H1 (cell line): ENCODE results near the gene MDC1. TPM values are rescaled to one million over a fixed set of nuclear protein-coding genes. Genes with fewer than 3 reads are reported as not detected.

ENCODE experiments used
- CTCF ChIA-PET: fragments of 300-600 bp; sonication (Branson Sonifier 250); formaldehyde crosslinking; loops from one replicate; lab custom pipeline; 2021; ENCODE audit not compliant: partially characterized antibody; lab: Charles Lee
- POLR2A ChIA-PET: fragments of 300-600 bp; sonication (Branson Sonifier 250); formaldehyde crosslinking; loops from one replicate; lab custom pipeline; 2021; ENCODE audit warnings: inconsistent platforms; ENCODE audit not compliant: partially characterized antibody; lab: Charles Lee
- DNase-seq, 2 experiments: peaks; one replicate each; pipeline versions ENCODE4 v3.0.0 to v3.0.0-alpha.2; 2010 to 2022; ENCODE audit warnings: low spot score in 2 of 2, low read depth in 1 of 2, mixed read lengths in 1 of 2
- FAIRE-seq: peaks from 2 replicates; lab custom pipeline; 2011; peaks lifted over from hg19 to GRCh38; lab: Jason Lieb, UNC
- H2AFZ ChIP-seq: 2 replicates; pipeline ENCODE4 v1.8.1; 2012; ENCODE audit warnings: low read length, inconsistent platforms
- H2AK5ac ChIP-seq: 2 replicates; pipeline ENCODE4 v1.6.1; 2013; ENCODE audit warnings: low read depth, low read length
- H2BK120ac ChIP-seq: replicated peaks from 2 replicates; pipeline ENCODE3; 2013; ENCODE audit warnings: low read depth, low read length, inconsistent platforms
- H2BK12ac ChIP-seq: 2 replicates; pipeline ENCODE4 v1.6.1; 2013; ENCODE audit warnings: low read depth, low read length
- H2BK15ac ChIP-seq: 2 replicates; pipeline ENCODE4 v1.6.1; 2013; ENCODE audit warnings: low read length
- H2BK20ac ChIP-seq: 2 replicates; pipeline ENCODE4 v1.6.1; 2013; ENCODE audit warnings: low read length
- H2BK5ac ChIP-seq: 2 replicates; pipeline ENCODE4 v1.6.1; 2013; ENCODE audit warnings: low read depth, low read length
- H3K14ac ChIP-seq: 2 replicates; pipeline ENCODE4 v1.6.1; 2013; ENCODE audit warnings: inconsistent platforms; ENCODE audit not compliant: insufficient read length
- H3K18ac ChIP-seq: 2 replicates; pipeline ENCODE4 v1.6.1; 2013; ENCODE audit warnings: low read length; ENCODE audit errors: extremely low read depth
- H3K23ac ChIP-seq: 2 replicates; pipeline ENCODE4 v1.6.1; 2013; ENCODE audit warnings: inconsistent platforms; ENCODE audit not compliant: insufficient read length
- H3K23me2 ChIP-seq: 2 replicates; pipeline ENCODE4 v1.6.1; 2013; ENCODE audit warnings: low read depth, low read length
- H3K27ac ChIP-seq: 2 replicates; pipeline ENCODE4 v1.6.1; 2011; ENCODE audit warnings: low read depth, low read length, inconsistent platforms
- H3K27me3 ChIP-seq, 4 experiments: replicated peaks in 1 of 4; 1 replicate in 1 of 4; 2 replicates in 3 of 4; pipeline versions ENCODE4 v1.6.1 to v1.8.1; 2011 to 2013; ENCODE audit warnings: low read length in 3 of 4, mild to moderate bottlenecking in 3 of 4, inconsistent platforms in 2 of 4, mixed read lengths in 2 of 4, moderate library complexity in 1 of 4; ENCODE audit not compliant: control insufficient read depth in 3 of 4, insufficient read depth in 3 of 4; ENCODE audit errors: extremely low read depth in 1 of 4
- H3K36me3 ChIP-seq, 4 experiments: 2 replicates each; pipeline versions ENCODE4 v1.6.1 to v1.8.1; 2011 to 2013; ENCODE audit warnings: mild to moderate bottlenecking in 4 of 4, low read length in 3 of 4, moderate library complexity in 2 of 4, control low read depth in 1 of 4, inconsistent platforms in 1 of 4; ENCODE audit not compliant: insufficient read depth in 4 of 4, control insufficient read depth in 2 of 4
- H3K4ac ChIP-seq: replicated peaks from 2 replicates; pipeline ENCODE3; 2013; ENCODE audit warnings: low read length, low read depth, mixed read lengths, inconsistent platforms; ENCODE audit not compliant: insufficient read length
- H3K4me1 ChIP-seq, 4 experiments: replicated peaks in 1 of 4; 1 replicate in 1 of 4; 2 replicates in 3 of 4; pipeline versions ENCODE4 v1.6.1 to v1.8.1; 2011 to 2013; ENCODE audit warnings: low read length in 3 of 4, inconsistent platforms in 2 of 4, mixed read lengths in 1 of 4; ENCODE audit not compliant: insufficient read depth in 4 of 4, control insufficient read depth in 3 of 4
- H3K4me2 ChIP-seq, 2 experiments: 2 replicates each; pipeline versions ENCODE4 v1.6.1 to v1.8.1; 2011 to 2013; ENCODE audit warnings: low read depth in 2 of 2, low read length in 2 of 2, control low read depth in 1 of 2, inconsistent platforms in 1 of 2, mild to moderate bottlenecking in 1 of 2; ENCODE audit not compliant: insufficient read depth in 1 of 2
- H3K4me3 ChIP-seq, 4 experiments: fragments of 200-600, 300-600 bp in 1 of 4; sonication (generic), shearing (Covaris generic), sonication (Bioruptor Twin) in 1 of 4; 2 replicates each; pipeline versions ENCODE4 v1.5.1 to v1.8.1; 2011 to 2016; ENCODE audit warnings: low read length in 4 of 4, low read depth in 3 of 4, control low read depth in 2 of 4, inconsistent platforms in 2 of 4, mild to moderate bottlenecking in 2 of 4, mixed read lengths in 1 of 4, moderate library complexity in 1 of 4; ENCODE audit not compliant: insufficient read depth in 2 of 4; ENCODE audit errors: extremely low read depth in 1 of 4
- H3K56ac ChIP-seq: replicated peaks from 2 replicates; pipeline ENCODE3; 2013; ENCODE audit warnings: low read depth, mild to moderate bottlenecking, mixed read lengths, low read length, inconsistent platforms; ENCODE audit not compliant: insufficient read length
- H3K79me1 ChIP-seq: 2 replicates; pipeline ENCODE4 v1.6.1; 2013; ENCODE audit warnings: low read depth, low read length, control low read depth
- H3K79me2 ChIP-seq, 2 experiments: 2 replicates each; pipeline versions ENCODE4 v1.6.1 to v1.8.1; 2012 to 2013; ENCODE audit warnings: low read length in 2 of 2, mild to moderate bottlenecking in 2 of 2, inconsistent platforms in 1 of 2; ENCODE audit not compliant: insufficient read depth in 2 of 2, control insufficient read depth in 1 of 2
- H3K9ac ChIP-seq, 4 experiments: replicated peaks in 1 of 4; 1 replicate in 1 of 4; 2 replicates in 3 of 4; pipeline versions ENCODE4 v1.6.1 to v1.8.1; 2011 to 2013; ENCODE audit warnings: low read depth in 3 of 4, low read length in 3 of 4, control low read depth in 2 of 4, mild to moderate bottlenecking in 2 of 4, moderate library complexity in 2 of 4, inconsistent platforms in 1 of 4; ENCODE audit errors: extremely low read depth in 1 of 4
- H3K9me3 ChIP-seq, 2 experiments: 2 replicates each; pipeline versions ENCODE4 v1.6.1 to v1.8.1; 2012 to 2013; ENCODE audit warnings: mild to moderate bottlenecking in 2 of 2, moderate library complexity in 2 of 2, control low read depth in 1 of 2, inconsistent platforms in 1 of 2, low read depth in 1 of 2, low read length in 1 of 2, mixed read lengths in 1 of 2; ENCODE audit not compliant: insufficient read depth in 2 of 2
- H4K20me1 ChIP-seq, 2 experiments: replicated peaks in 1 of 2; 2 replicates each; pipeline versions ENCODE3 to v1.8.1; 2011 to 2013; ENCODE audit warnings: inconsistent platforms in 2 of 2, low read length in 2 of 2, mild to moderate bottlenecking in 1 of 2; ENCODE audit not compliant: insufficient read depth in 2 of 2, control insufficient read depth in 1 of 2
- H4K5ac ChIP-seq: 2 replicates; pipeline ENCODE4 v1.6.1; 2013; ENCODE audit warnings: low read length, low read depth, mixed read lengths, inconsistent platforms; ENCODE audit not compliant: insufficient read length
- H4K8ac ChIP-seq: 2 replicates; pipeline ENCODE4 v1.8.0; 2013; ENCODE audit warnings: mild to moderate bottlenecking, moderate library complexity, low read length, inconsistent platforms; ENCODE audit not compliant: insufficient read depth; ENCODE audit errors: extremely low read depth
- H4K91ac ChIP-seq: replicated peaks from 2 replicates; pipeline ENCODE3; 2013; ENCODE audit warnings: low read length, mixed read lengths, inconsistent platforms; ENCODE audit not compliant: insufficient read length
- BCL11A ChIP-seq, 2 experiments: IDR thresholded peaks; one replicate each; pipeline ENCODE4 v1.6.1; 2011; ENCODE audit warnings: low read depth in 2 of 2, low read length in 2 of 2, mild to moderate bottlenecking in 2 of 2
- CTBP2 ChIP-seq: IDR thresholded peaks from 2 replicates; pipeline ENCODE4 v1.7.0; 2011; ENCODE audit warnings: borderline replicate concordance, mild to moderate bottlenecking, moderate library complexity, mixed read lengths, low read length; ENCODE audit not compliant: insufficient read depth, insufficient read length
- GTF2F1 ChIP-seq: IDR thresholded peaks from 2 replicates; pipeline ENCODE4 v1.6.1; 2012; ENCODE audit warnings: low read depth, low read length, improper control_type of control experiment, borderline replicate concordance
- KDM5A ChIP-seq: fragments of 200-600 bp; IDR thresholded peaks from 2 replicates; pipeline ENCODE4 v1.7.1; 2012; ENCODE audit warnings: mild to moderate bottlenecking, low read length, inconsistent platforms, mixed read lengths
- NANOG ChIP-seq: IDR thresholded peaks from 2 replicates; pipeline ENCODE4 v1.6.1; 2011; ENCODE audit warnings: low read length, low read depth, mild to moderate bottlenecking, inconsistent platforms; ENCODE audit not compliant: insufficient read depth, poor library complexity, severe bottlenecking
- SAP30 ChIP-seq: fragments of 300-600 bp; sonication (generic); IDR thresholded peaks from 2 replicates; pipeline ENCODE4 v1.7.1; 2012; ENCODE audit warnings: low read length, moderate library complexity, mild to moderate bottlenecking, inconsistent platforms; ENCODE audit not compliant: insufficient read depth, insufficient replicate concordance
- TCF12 ChIP-seq: IDR thresholded peaks from 2 replicates; pipeline ENCODE4 v1.6.1; 2011; ENCODE audit warnings: low read depth, mild to moderate bottlenecking, low read length
- WGBS, 2 experiments: shearing (Covaris generic) in 1 of 2; methylation state at CpG; one replicate each; pipeline versions ENCODE4 v1.1.6 to v1.1.7; 2013 to 2015; ENCODE audit warnings: low lambda C conversion rate in 2 of 2, mixed read lengths in 2 of 2, inconsistent platforms in 1 of 2, low coverage in 1 of 2, missing lambda C conversion rate in 1 of 2; ENCODE audit not compliant: insufficient replicate concordance in 2 of 2, insufficient coverage in 1 of 2, insufficient read length in 1 of 2; ENCODE audit errors: extremely low coverage in 1 of 2, missing lambda C conversion rate in 1 of 2; 5-methylcytosine and 5-hydroxymethylcytosine counted together
- polyA plus RNA-seq, 7 experiments: library from polyadenylated mRNA; depleted of rRNA in 3 of 7; stranded (reverse) in 5 of 7; unstranded in 2 of 7; fragments of >200 nt in 5 of 7; fragments of 200-250 nt in 2 of 7; gene quantifications; 1 replicate in 5 of 7; 2 replicates in 1 of 7; 4 replicates in 1 of 7; pipeline versions ENCODE4 v1.2.1 to v1.2.3, GENCODE V29; 2011 to 2013; ENCODE audit warnings: missing spikeins in 2 of 7, mixed read lengths in 2 of 7
- total RNA-seq: library from RNA; stranded (reverse); fragmentation: NEBNext Ultra II Directional; extraction: Animal tissue kit (Norgen Biotek cat#: 25700); gene quantifications from 2 replicates; pipeline ENCODE4 v1.2.1, GENCODE V29; 2021
- TF ChIP-seq, protein P1 (sequence below): IDR thresholded peaks from 2 replicates; pipeline ENCODE4 v1.6.1; 2011; ENCODE audit warnings: low read depth, mild to moderate bottlenecking, low read length; ENCODE audit not compliant: insufficient read depth
- TF ChIP-seq, protein P2 (sequence below): IDR thresholded peaks from 2 replicates; pipeline ENCODE4 v1.6.1; 2012; ENCODE audit warnings: inconsistent platforms

Gene MDC1
- total and polyA plus RNA-seq, 2 of the 8 experiments (the other 6 are each of a cell fraction or from before 2014, with no cell fraction given): 29.9 to 81.1 TPM

DNA sequence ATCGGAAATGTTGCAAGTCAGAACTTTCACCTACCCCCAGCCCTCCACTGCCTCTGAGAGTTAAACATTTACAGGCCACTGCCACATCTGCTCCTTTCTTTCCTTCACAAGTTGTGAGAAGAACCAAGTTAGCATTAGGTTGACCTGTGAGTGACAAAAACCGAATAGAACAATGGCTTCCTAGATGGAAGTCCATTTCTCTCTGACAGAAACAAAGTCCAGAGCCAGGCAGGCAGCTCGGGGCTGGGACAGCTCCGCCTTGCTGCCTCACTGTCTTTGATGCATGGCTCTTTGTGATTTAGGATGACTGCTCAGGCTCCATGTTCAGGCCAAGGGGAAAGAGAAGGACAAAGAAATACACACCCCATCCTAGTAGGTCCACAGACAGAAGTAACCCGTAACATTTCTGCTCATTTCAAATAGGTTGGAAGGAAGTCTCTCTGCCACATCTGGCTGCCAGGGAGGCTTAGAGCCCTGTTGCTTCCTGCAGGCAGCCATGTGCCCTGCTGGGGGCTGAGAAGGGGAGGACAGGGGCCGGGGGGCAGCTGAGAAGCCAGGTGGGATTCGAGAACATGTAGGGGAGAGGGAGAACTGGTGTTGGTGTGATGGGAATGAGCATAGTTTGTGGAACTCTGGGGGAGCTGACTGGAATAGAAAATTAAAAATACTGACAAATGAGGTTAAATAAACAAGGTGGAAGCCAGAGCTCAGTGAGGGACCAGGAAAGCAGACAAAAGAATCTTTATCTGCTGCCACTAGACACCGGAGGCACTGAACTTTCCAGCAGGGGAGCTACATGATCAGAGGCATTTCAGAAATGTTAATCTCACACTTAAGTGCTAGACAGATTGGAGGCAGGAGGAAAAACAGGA lies 46.8 kb upstream of the MDC1 start:
- Histone ChIP-seq H3K36me3 (no peaks in the 10 kb centered on the region), H3K56ac (no peak overlapping the region), H3K79me1 (no peaks in the 10 kb centered on the region), H3K23me2 (no peaks in the 10 kb centered on the region), H4K8ac (no peak overlapping the region; the same call in 1 of the 2 replicates), H2AFZ (peak overlapping the region; percentile 86; the same call in 1 of the 2 replicates), H2AK5ac (no peak overlapping the region), H2BK5ac (peak overlapping the region; percentile 76), H3K23ac (no peak overlapping the region), H3K14ac (no peak overlapping the region), H4K5ac (no peak overlapping the region), H2BK12ac (peak overlapping the region; percentile 29), H2BK15ac (no peak overlapping the region), H3K4me1 (peaks cover 5 to 8% (median 7%) of the 10 kb centered on the region in 4 experiments), H2BK20ac (0 out of 2 replicates have a peak overlapping the region, but pooled peaks have one; percentile 53), H4K91ac (peak overlapping the region; percentile 30), H3K4me3 (0 out of 8 replicates have a peak overlapping the region, but pooled peaks of 1 of the 4 experiments have one; percentile 22), H3K4ac (no peak overlapping the region), H3K27ac (peak overlapping the region; percentile 17; the same call in 1 of the 2 replicates), H3K18ac (no peak overlapping the region; the same call in 1 of the 2 replicates), H3K4me2 (peak overlapping the region in 1 of 2 experiments; percentile 50; a peak in 3 of 4 replicates), H2BK120ac (peak overlapping the region; percentile 7), H4K20me1 (no peaks in the 10 kb centered on the region), H3K9ac (peak overlapping the region in 1 of 4 experiments; percentile 4; a peak in 2 of 7 replicates), H3K27me3 (no peaks in the 10 kb centered on the region), H3K79me2 (no peaks in the 10 kb centered on the region), H3K9me3 (no peaks in the 10 kb centered on the region; a peak in 1 of 4 replicates)
- POLR2A ChIA-PET: interaction anchor here (0.5 to 1.5 kb wide), 6 partner anchors 13 to 122 kb away, joined by 3 to 4 read pairs (median 4); partner anchors contain the start of gene IER3
- DNase-seq: no peak
- no peak for FAIRE-seq
- WGBS, 2 experiments: 77% methylated on average over 8 of the region's 8 CpGs; no CpG with 5 or more reads in 1 of the 2 experiments
- CTCF ChIA-PET: interaction anchor here (0.6 kb wide), 1 partner anchor 33 kb away, joined by 3 read pairs; no protein-coding TSS in a partner anchor
- TF ChIP-seq BCL11A (IDR thresholded peaks at IDR 0.05; ENCODE audit: low read depth in 2 of 2, low read length in 2 of 2) (no peak), TCF12 (no peak), NANOG (no peak), KDM5A (no peak), SAP30 (no peak), CTBP2 (no peak), GTF2F1 (no peak)
- TF ChIP-seq, protein P1, sequence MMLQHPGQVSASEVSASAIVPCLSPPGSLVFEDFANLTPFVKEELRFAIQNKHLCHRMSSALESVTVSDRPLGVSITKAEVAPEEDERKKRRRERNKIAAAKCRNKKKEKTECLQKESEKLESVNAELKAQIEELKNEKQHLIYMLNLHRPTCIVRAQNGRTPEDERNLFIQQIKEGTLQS: no peak
- TF ChIP-seq, protein P2, sequence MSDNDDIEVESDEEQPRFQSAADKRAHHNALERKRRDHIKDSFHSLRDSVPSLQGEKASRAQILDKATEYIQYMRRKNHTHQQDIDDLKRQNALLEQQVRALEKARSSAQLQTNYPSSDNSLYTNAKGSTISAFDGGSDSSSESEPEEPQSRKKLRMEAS: peak; percentile 50; the same call in 1 of the 2 replicates
